CD4-positive, alpha-beta T cell (primary cell): ENCODE measurements around the gene FRMD4B. TPM values are rescaled to one million over a fixed set of nuclear protein-coding genes. Genes with fewer than 3 reads are reported as not detected.

Experiments used
- ATAC-seq: fragments of 200-7000 bp; cut with Tn5 transposase; one replicate; pipeline ENCODE4 v1.10.0; 2022; ENCODE audit warnings: mild to moderate bottlenecking; ENCODE audit not compliant: poor library complexity
- CTCF ChIA-PET: fragments of 350-600 bp; sonication (Branson Sonifier 250); formaldehyde crosslinking; loops from one replicate; lab custom pipeline; 2021; ENCODE audit warnings: antibody characterized with exemption, inconsistent platforms; lab: Charles Lee
- POLR2A ChIA-PET: fragments of 350-600 bp; sonication (Branson Sonifier 250); formaldehyde crosslinking; loops from one replicate; lab custom pipeline; 2021; ENCODE audit warnings: antibody characterized with exemption, inconsistent platforms; lab: Charles Lee
- DNase-seq, 14 experiments: peaks; one replicate each; pipeline ENCODE4 v3.0.0-alpha.2; 2013 to 2020; ENCODE audit warnings: mixed read lengths in 2 of 14
- H3K27ac ChIP-seq, 2 donors: one replicate each; pipeline versions ENCODE4 v1.5.1 to v1.7.0; 2013; ENCODE audit warnings: low read length in 2 of 2, low read depth in 1 of 2, mild to moderate bottlenecking in 1 of 2
- H3K27me3 ChIP-seq, 2 experiments: 1 replicate in 1 of 2; 2 replicates in 1 of 2; pipeline versions ENCODE4 v1.6.1 to v1.7.0; 2013; ENCODE audit warnings: low read length in 2 of 2, control low read depth in 1 of 2, mild to moderate bottlenecking in 1 of 2, moderate library complexity in 1 of 2; ENCODE audit not compliant: insufficient read depth in 2 of 2, control insufficient read depth in 1 of 2
- H3K36me3 ChIP-seq: one replicate; pipeline ENCODE4 v1.6.1; 2013; ENCODE audit warnings: low read length, control low read depth; ENCODE audit not compliant: insufficient read depth
- H3K4me1 ChIP-seq: one replicate; pipeline ENCODE4 v1.6.1; 2013; ENCODE audit warnings: low read length, control low read depth; ENCODE audit not compliant: insufficient read depth
- H3K4me3 ChIP-seq: one replicate; pipeline ENCODE4 v1.5.1; 2013; ENCODE audit warnings: mild to moderate bottlenecking, low read length, moderate library complexity
- H3K9me3 ChIP-seq, 2 experiments: 1 replicate in 1 of 2; 2 replicates in 1 of 2; pipeline versions ENCODE4 v1.6.1 to v1.7.0; 2013; ENCODE audit warnings: low read length in 2 of 2, mild to moderate bottlenecking in 2 of 2, control low read depth in 1 of 2, moderate library complexity in 1 of 2; ENCODE audit not compliant: control insufficient read depth in 1 of 2, insufficient read depth in 1 of 2
- H3K27ac Mint-ChIP-seq: one replicate; pipeline ENCODE4 v1.8.0; 2020; ENCODE audit warnings: mixed read lengths
- H3K27me3 Mint-ChIP-seq: one replicate; pipeline ENCODE4 v1.8.0; 2021; ENCODE audit warnings: mixed read lengths
- H3K36me3 Mint-ChIP-seq: one replicate; pipeline ENCODE4 v1.8.0; 2021; ENCODE audit warnings: low read depth, mixed read lengths
- H3K4me1 Mint-ChIP-seq: one replicate; pipeline ENCODE4 v1.8.0; 2021; ENCODE audit warnings: low read depth, mixed read lengths
- H3K4me3 Mint-ChIP-seq: one replicate; pipeline ENCODE4 v1.8.0; 2020; ENCODE audit warnings: mild to moderate bottlenecking, mixed read lengths
- H3K9me3 Mint-ChIP-seq: one replicate; pipeline ENCODE4 v1.8.0; 2020; ENCODE audit warnings: mixed read lengths
- intact Hi-C, 2 experiments: fragments of 100-400 bp; cut with DNase I in 1 of 2; cut with micrococcal nuclease in 1 of 2; formaldehyde crosslinking; loops; one replicate each; pipeline versions ENCODE4 v1.15.1 to v1.9.0; 2023 to 2025; cut with DNase I, micrococcal nuclease
- total RNA-seq, 174 experiments: library from RNA in 2 of 174; stranded (reverse) in 2 of 174; gene quantifications; one replicate each; pipeline ENCODE4 v1.2.3 and lab custom pipeline; 2021 to 2026
- TF ChIP-seq, protein P1 (sequence below): fragments of 200-600 bp; IDR thresholded peaks from one replicate; pipeline ENCODE4 v1.8.0; 2022; ENCODE audit warnings: antibody characterized with exemption, mild to moderate bottlenecking

The FRMD4B gene
- total RNA-seq, 2 experiments from 2014 or later: 5.5 to 7.7 TPM

DNA sequence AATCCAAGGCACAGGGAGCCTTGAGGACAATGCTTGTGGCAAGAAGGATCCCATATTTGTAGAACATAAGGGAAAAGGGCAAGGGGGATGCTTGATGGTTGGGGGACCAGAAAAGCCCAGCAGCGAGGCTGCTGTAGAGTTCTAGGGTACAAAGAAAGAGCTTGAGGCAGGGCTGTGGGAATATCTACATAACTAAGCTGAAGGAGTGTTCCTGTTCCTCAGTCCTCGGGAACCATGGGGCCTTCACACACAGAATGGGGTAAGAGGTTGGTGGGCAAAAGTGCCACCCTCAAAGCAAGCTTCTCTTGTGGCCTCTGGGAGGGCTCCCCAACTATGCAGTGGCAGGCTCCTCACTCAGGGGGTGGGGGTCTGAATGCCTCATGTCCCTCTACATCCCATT is 6.5 kb upstream of the FRMD4B start:
- Histone ChIP-seq H3K27ac (no peak overlapping the region), H3K36me3 (no peaks in the 10 kb centered on the region), H3K4me1 (no peaks in the 10 kb centered on the region), H3K4me3 (no peak overlapping the region), H3K9me3 (no peaks in the 10 kb centered on the region), H3K27me3 (peaks cover 4 to 17% of the 10 kb centered on the region in 2 experiments)
- intact Hi-C loops: no loop called here
- H3K4me3 Mint-ChIP-seq: no peak overlapping the region
- CTCF ChIA-PET: no interaction called here
- no peaks in the 10 kb centered on the region for H3K9me3 Mint-ChIP-seq
- no peak overlapping the region for H3K27ac Mint-ChIP-seq
- POLR2A ChIA-PET: no interaction called here
- DNase-seq (no peak), ATAC-seq (no peak)
- no peaks in the 10 kb centered on the region for H3K36me3 Mint-ChIP-seq
- H3K4me1 Mint-ChIP-seq: no peaks in the 10 kb centered on the region
- H3K27me3 Mint-ChIP-seq: peaks cover 37% of the 10 kb centered on the region
- TF ChIP-seq, protein P1, sequence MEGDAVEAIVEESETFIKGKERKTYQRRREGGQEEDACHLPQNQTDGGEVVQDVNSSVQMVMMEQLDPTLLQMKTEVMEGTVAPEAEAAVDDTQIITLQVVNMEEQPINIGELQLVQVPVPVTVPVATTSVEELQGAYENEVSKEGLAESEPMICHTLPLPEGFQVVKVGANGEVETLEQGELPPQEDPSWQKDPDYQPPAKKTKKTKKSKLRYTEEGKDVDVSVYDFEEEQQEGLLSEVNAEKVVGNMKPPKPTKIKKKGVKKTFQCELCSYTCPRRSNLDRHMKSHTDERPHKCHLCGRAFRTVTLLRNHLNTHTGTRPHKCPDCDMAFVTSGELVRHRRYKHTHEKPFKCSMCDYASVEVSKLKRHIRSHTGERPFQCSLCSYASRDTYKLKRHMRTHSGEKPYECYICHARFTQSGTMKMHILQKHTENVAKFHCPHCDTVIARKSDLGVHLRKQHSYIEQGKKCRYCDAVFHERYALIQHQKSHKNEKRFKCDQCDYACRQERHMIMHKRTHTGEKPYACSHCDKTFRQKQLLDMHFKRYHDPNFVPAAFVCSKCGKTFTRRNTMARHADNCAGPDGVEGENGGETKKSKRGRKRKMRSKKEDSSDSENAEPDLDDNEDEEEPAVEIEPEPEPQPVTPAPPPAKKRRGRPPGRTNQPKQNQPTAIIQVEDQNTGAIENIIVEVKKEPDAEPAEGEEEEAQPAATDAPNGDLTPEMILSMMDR: no peak

DNA sequence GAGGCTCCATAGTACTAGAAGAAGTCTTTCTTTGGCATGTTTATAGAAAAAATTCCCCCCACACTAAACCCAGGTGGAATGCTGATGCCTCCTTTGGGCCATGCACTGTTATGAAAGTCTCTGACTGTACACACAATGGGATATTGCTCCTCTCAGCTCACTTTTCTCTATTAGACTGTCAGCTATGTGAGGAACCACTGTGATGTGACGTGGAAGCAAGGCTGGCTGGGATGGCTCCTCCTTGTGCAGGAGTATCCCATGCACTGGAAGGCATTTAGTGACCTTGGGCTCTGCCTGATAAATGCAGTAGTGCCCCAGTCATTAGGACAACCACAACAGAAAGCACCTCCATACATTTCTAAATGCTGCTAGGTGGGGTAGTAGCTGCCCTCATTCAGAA is 5.7 kb upstream of the FRMD4B start:
- Histone ChIP-seq H3K4me3 (no peak overlapping the region), H3K27me3 (peaks cover 11 to 25% of the 10 kb centered on the region in 2 experiments), H3K36me3 (no peaks in the 10 kb centered on the region), H3K27ac (no peak overlapping the region), H3K4me1 (peaks cover under 1% of the 10 kb centered on the region), H3K9me3 (no peaks in the 10 kb centered on the region)
- POLR2A ChIA-PET: no interaction called here
- ATAC-seq: no peak
- Mint-ChIP-seq H3K27ac (no peak overlapping the region), H3K4me3 (no peak overlapping the region), H3K36me3 (no peaks in the 10 kb centered on the region), H3K27me3 (peaks cover 45% of the 10 kb centered on the region), H3K9me3 (no peaks in the 10 kb centered on the region), H3K4me1 (peaks cover 5% of the 10 kb centered on the region)
- TF ChIP-seq, protein P1: no peak
- CTCF ChIA-PET: interaction anchor here (1.0 kb wide), 1 partner anchor 12 kb away, joined by 3 read pairs; no protein-coding TSS in a partner anchor
- intact Hi-C loops: no loop called here
- no peak for DNase-seq

DNA sequence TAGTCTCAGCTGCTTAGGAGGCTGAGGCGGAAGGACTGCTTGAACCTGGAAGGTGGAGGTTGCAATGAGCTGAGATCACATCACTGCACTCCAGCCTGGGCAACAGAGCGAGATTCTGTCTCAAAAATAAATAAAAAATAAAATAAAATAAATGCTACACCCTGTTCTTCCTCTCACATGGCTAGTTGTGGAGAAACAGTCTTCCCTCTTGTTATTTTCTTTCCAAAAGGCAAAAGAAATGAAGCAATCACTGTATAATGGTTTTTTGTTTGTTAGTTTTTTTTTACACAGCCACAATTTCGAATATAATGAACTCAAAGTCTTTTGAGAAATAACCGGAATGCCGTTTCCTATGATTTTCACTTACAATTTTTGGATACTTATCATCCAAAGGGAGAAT is 4.9 kb upstream of the FRMD4B start:
- TF ChIP-seq, protein P1: no peak
- Mint-ChIP-seq H3K27me3 (peaks cover 49% of the 10 kb centered on the region), H3K4me3 (no peak overlapping the region), H3K4me1 (peaks cover 9% of the 10 kb centered on the region), H3K27ac (no peak overlapping the region), H3K36me3 (no peaks in the 10 kb centered on the region), H3K9me3 (no peaks in the 10 kb centered on the region)
- no peak overlapping the region for H3K27ac ChIP-seq
- DNase-seq (no peak), ATAC-seq (no peak)
- H3K9me3 ChIP-seq: peaks cover 0 to 5% of the 10 kb centered on the region in 2 experiments
- no peak overlapping the region for H3K4me3 ChIP-seq
- POLR2A ChIA-PET: no interaction called here
- CTCF ChIA-PET: no interaction called here
- intact Hi-C loops: no loop called here
- H3K4me1 ChIP-seq: peaks cover 8% of the 10 kb centered on the region
- H3K36me3 ChIP-seq: no peaks in the 10 kb centered on the region
- H3K27me3 ChIP-seq: peaks cover 17 to 31% of the 10 kb centered on the region in 2 experiments
